GM23248 (cell line): ENCODE results near the gene ADGRF5.

Source experiments
- EZH2 ChIP-seq: fragments of 200-600 bp; sonication (generic); IDR thresholded peaks from 2 replicates; pipeline ENCODE4 v1.6.1; 2018; ENCODE audit warnings: antibody characterized with exemption, mild to moderate bottlenecking; ENCODE audit not compliant: insufficient read depth, poor library complexity, severe bottlenecking
- EZH2phosphoT487 ChIP-seq: fragments of 200-600 bp; sonication (generic); IDR thresholded peaks from 2 replicates; pipeline ENCODE4 v1.6.1; 2018; ENCODE audit warnings: antibody characterized with exemption, moderate library complexity, mild to moderate bottlenecking, low read depth; ENCODE audit not compliant: insufficient read depth

DNA sequence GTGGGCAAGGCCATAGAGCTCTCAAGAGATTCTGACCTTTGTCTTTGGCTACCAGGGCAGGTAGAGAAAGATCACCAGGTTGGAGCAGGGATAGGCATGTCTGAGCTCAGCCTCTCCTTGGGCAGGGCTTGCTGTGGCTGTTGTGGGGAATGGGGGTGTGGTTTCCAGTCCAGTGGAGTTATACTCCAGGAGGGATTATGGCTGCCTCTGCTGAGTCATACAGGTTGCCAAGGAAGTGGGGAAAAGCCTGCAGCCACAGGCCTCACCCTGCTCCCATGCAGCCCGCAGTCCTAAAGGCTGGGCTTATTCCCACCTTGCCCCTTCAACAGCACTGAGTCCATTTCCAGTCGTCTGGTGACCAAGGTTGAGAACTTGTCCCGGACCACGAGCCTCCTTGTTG lies 106.6 kb downstream of the ADGRF5 start:
- TF ChIP-seq EZH2 (no peak), EZH2phosphoT487 (no peak)
